Effector memory CD4-positive, alpha-beta T cell (primary cell): ENCODE measurements around the gene SYNPO2.
"Not testable (repeated sequence)": the region's sequence is repeated elsewhere in the genome, so short reads cannot be mapped to it uniquely, and the experiment has no call there.

Experiments used
- DNase-seq, 3 donors: peaks; one replicate each; pipeline ENCODE4 v3.0.0-alpha.2; 2020
- H3K27ac ChIP-seq: 2 replicates; pipeline ENCODE4 v1.7.0; 2013; ENCODE audit warnings: mild to moderate bottlenecking, low read length, moderate library complexity; ENCODE audit not compliant: insufficient read depth, poor library complexity, severe bottlenecking
- H3K27me3 ChIP-seq: replicated peaks from 2 replicates; pipeline ENCODE4 v1.7.0; 2013; ENCODE audit warnings: mild to moderate bottlenecking, low read length; ENCODE audit not compliant: insufficient read depth, control insufficient read depth, poor library complexity, severe bottlenecking
- H3K36me3 ChIP-seq: 2 replicates; pipeline ENCODE4 v1.7.0; 2013; ENCODE audit warnings: mild to moderate bottlenecking, low read length, moderate library complexity; ENCODE audit not compliant: control insufficient read depth, insufficient read depth
- H3K4me1 ChIP-seq: 2 replicates; pipeline ENCODE4 v1.7.0; 2013; ENCODE audit warnings: low read length, mild to moderate bottlenecking; ENCODE audit not compliant: control insufficient read depth, insufficient read depth, poor library complexity, severe bottlenecking
- H3K4me3 ChIP-seq: 2 replicates; pipeline ENCODE4 v1.7.0; 2013; ENCODE audit warnings: low read length, low read depth, mild to moderate bottlenecking; ENCODE audit not compliant: insufficient read depth, poor library complexity, severe bottlenecking
- H3K9me3 ChIP-seq: 2 replicates; pipeline ENCODE4 v1.7.0; 2013; ENCODE audit warnings: mild to moderate bottlenecking, low read length, moderate library complexity; ENCODE audit not compliant: control insufficient read depth

The SYNPO2 gene

GRCh38 chr4:119003001-119003400, 114.3 kb downstream of the SYNPO2 start:
- not testable (repeated sequence) for H3K27me3 ChIP-seq, H3K27ac ChIP-seq, H3K36me3 ChIP-seq, H3K4me1 ChIP-seq, H3K9me3 ChIP-seq, DNase-seq, H3K4me3 ChIP-seq

- no peak for DNase-seq
- Histone ChIP-seq H3K9me3 (no peaks in the 10 kb centered on the region), H3K27ac (no peak overlapping the region), H3K4me3 (no peak overlapping the region), H3K4me1 (no peaks in the 10 kb centered on the region), H3K27me3 (no peaks in the 10 kb centered on the region), H3K36me3 (no peaks in the 10 kb centered on the region)
Observed at GRCh38 chr4:119005928-119006460, 117.3 kb downstream of the SYNPO2 start.

- no peaks in the 10 kb centered on the region for H3K9me3 ChIP-seq
- no peak for DNase-seq
- no peak overlapping the region for H3K27ac ChIP-seq
- H3K4me3 ChIP-seq: no peak overlapping the region
- H3K27me3 ChIP-seq: no peaks in the 10 kb centered on the region
- no peaks in the 10 kb centered on the region for H3K36me3 ChIP-seq
- no peaks in the 10 kb centered on the region for H3K4me1 ChIP-seq
Observed at GRCh38 chr4:119008761-119009160, 120.1 kb downstream of the SYNPO2 start.

GRCh38 chr4:119010221-119010620, 121.6 kb downstream of the SYNPO2 start:
- DNase-seq: not testable (repeated sequence)

GRCh38 chr4:119010909-119011606, 122.4 kb downstream of the SYNPO2 start:
- Histone ChIP-seq H3K4me1 (no peaks in the 10 kb centered on the region), H3K27me3 (no peaks in the 10 kb centered on the region), H3K36me3 (no peaks in the 10 kb centered on the region), H3K9me3 (no peaks in the 10 kb centered on the region), H3K27ac (no peak overlapping the region), H3K4me3 (no peak overlapping the region)
- DNase-seq: no peak

More at GRCh38 chr4:119010221-119010620, 121.6 kb downstream of the SYNPO2 start:
- not testable (repeated sequence) for H3K9me3 ChIP-seq, H3K4me1 ChIP-seq, H3K27me3 ChIP-seq, H3K36me3 ChIP-seq, H3K27ac ChIP-seq, H3K4me3 ChIP-seq

- Histone ChIP-seq H3K36me3 (no peaks in the 10 kb centered on the region), H3K27me3 (no peaks in the 10 kb centered on the region), H3K9me3 (no peaks in the 10 kb centered on the region), H3K27ac (no peak overlapping the region), H3K4me1 (no peaks in the 10 kb centered on the region), H3K4me3 (no peak overlapping the region)
- no peak for DNase-seq
Observed at GRCh38 chr4:119011607-119011988, 122.9 kb downstream of the SYNPO2 start.

- H3K27me3 ChIP-seq: no peaks in the 10 kb centered on the region
- DNase-seq: no peak
- no peak overlapping the region for H3K4me3 ChIP-seq
- no peaks in the 10 kb centered on the region for H3K9me3 ChIP-seq
- H3K27ac ChIP-seq: no peak overlapping the region
- no peaks in the 10 kb centered on the region for H3K36me3 ChIP-seq
- no peaks in the 10 kb centered on the region for H3K4me1 ChIP-seq
Observed at GRCh38 chr4:119014658-119015057, 126.0 kb downstream of the SYNPO2 start.

- Histone ChIP-seq H3K36me3 (no peaks in the 10 kb centered on the region), H3K4me1 (no peaks in the 10 kb centered on the region), H3K27me3 (no peaks in the 10 kb centered on the region), H3K27ac (no peak overlapping the region), H3K4me3 (no peak overlapping the region), H3K9me3 (no peaks in the 10 kb centered on the region)
- DNase-seq: no peak
Observed at GRCh38 chr4:119016636-119017035, 128.0 kb downstream of the SYNPO2 start.

- Histone ChIP-seq H3K9me3 (no peaks in the 10 kb centered on the region), H3K27ac (no peak overlapping the region), H3K27me3 (no peaks in the 10 kb centered on the region), H3K4me3 (no peak overlapping the region), H3K4me1 (no peaks in the 10 kb centered on the region), H3K36me3 (no peaks in the 10 kb centered on the region)
- DNase-seq: no peak
Observed at GRCh38 chr4:119017636-119018035, 129.0 kb downstream of the SYNPO2 start.

- no peak for DNase-seq
- H3K27ac ChIP-seq: no peak overlapping the region
- no peak overlapping the region for H3K4me3 ChIP-seq
Observed at GRCh38 chr4:119020158-119020557, 131.5 kb downstream of the SYNPO2 start.

More at GRCh38 chr4:119020158-119020557, 131.5 kb downstream of the SYNPO2 start:
- no peaks in the 10 kb centered on the region for H3K27me3 ChIP-seq
- H3K4me1 ChIP-seq: no peaks in the 10 kb centered on the region
- no peaks in the 10 kb centered on the region for H3K9me3 ChIP-seq
- no peaks in the 10 kb centered on the region for H3K36me3 ChIP-seq
